Measurements from ENCODE around the gene UBE2E2.

UBE2E2 gene

DNA sequence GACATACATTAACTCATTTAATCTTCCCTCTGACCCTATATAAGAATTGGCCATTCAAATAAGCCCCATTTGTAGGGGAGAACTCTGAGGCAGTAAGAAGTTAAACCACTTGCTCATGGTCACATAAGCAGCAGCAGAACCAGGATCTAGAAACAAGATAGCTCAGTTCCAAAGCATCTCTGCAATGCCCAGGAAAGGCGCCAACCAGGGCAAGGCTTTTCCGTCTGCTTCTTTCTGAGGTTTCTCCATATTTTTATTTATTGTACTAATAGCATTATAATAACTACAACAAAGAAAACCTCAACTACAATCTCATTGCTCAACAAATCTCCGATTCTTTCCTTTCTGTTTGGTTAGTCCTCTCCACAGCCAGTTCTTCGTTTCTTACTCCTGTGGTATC lies 4.3 kb upstream of the UBE2E2 start:
- no peak for FAIRE-seq

DNA sequence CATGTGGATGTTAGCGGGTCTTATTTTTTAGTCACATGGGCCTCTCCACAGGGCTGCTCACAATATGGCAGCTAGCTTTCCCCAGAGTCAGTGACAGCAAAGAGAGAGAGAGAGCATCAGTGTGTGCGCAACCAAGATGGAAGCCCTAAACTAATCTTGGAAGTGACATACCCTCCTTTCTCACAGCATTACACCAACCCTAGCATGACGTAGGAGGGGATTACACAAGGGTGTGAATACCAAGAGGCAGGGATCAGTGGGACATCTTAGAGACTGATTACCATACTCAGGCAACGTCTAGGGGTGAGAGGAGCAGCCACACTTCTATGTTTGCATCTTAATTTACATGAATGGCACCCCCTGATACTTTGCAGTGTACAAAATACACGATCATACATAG lies 3.5 kb upstream of the UBE2E2 start:
- FAIRE-seq = no peak

DNA sequence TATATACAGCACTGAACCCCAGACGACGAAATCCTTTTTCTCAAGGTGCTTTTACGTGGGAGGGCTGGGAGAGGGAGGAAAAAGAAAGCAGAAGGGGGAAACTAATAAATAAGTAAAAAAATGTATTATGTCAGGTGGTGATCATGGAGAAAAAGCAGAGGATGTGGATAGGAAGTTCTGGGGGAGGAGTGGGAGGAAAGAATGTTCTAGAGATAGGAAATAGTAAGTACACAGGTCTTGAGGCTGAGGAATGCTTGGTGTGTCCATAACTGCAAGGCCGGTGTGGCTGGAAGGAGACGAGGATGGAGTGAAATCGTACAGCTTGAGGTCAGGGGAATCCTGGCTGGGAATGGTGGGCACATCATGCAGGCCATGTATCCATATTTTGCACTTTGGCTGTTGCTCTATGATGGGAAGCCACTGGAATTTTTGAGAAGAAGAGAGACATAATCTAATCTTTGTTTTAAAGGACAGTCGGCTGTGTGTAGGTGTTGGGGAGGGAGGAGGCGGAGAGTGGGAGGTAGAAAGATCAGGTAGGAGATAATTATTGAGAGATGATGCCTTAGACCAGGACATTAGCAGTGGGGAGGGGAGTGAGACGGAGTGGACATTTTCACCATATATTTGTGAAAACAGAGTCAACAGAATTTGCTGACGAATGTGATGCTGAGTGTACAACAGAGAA lies 1.8 kb upstream of the UBE2E2 start:
- FAIRE-seq = no peak

DNA sequence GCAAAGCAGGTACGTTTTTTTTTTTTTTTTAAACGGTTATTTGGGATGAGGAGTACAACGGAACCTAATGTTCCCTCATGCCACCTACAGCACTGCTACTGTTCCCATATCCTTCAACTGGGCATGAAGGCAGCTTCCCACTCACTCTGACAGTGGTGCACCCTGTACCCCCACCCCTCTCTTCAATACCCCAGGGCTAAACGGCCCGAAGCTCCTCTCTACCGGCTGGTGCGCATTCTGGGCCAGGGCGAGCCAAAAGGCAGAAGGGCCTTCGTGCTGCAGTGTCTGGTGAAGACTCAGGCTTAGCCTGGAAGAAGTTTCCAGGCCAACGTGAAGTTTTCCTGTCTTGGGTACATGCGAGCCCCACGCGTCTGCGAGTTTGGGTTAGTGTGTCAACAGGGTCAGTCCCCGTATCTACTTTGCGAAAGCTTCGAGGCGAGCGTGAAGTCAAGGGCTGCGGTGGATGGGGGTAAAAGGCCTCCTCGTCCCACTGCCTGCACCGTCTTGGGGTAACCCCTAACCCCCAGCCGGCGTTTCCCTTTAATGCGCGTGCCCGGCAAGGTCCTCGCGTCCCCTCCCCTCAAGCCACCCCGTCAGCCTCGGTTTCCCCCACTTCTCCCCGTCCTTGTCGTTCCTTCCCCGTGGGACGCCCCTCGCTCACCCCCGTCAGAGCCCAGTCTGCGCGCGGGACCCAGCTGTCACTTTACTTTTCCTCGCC lies 765 bp upstream of the UBE2E2 start:
- FAIRE-seq = no peak

DNA sequence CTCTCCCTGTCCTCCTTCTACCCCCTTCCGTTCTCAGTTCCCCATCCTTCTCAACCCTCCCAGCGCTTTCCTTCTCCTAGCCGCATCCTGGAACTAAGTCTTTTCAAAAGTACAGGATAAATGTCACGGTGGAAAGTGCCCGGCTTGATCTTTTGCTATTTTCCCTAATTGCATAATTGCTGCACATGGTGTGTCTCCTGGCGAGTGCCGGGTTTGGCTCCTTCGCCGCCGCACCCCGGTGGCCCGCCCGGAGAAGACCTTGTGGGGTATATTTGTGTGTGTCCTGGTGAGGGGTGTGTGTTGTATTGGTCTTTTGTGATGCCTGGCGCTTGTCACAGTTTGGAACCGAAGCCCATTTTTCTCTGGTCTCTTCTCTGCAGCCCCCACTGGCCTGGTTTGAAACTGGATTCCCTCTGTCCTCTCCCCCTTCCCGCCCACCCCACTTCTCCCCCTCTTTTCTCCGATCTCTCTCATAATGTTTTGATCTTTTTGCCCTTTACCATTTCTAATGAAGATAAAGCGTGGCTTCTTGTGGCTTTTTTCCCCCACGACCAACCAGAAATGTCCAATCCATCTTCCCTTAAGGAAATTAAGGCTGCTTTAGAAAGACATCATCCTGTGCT lies 692 bp downstream of the UBE2E2 start:
- no peak for FAIRE-seq

DNA sequence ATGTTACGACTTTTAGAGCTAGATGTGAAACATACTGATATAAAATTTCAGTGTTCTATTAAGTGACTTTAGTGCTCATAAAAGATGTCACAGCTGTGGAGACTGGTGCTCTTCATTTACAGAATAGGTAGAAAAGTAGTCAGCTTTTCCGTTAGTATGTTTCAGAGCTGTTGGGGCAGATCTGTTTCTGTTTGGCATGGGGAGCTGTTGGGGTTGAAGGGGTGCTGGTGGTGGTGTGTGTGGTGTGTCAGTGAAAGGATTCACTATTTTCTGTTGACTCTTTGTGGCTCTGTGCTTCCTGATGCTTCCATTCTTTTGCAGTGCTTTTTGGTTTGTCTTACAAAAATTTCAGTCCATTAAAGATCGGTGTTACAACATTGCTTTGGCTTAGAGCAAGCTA lies 3.2 kb downstream of the UBE2E2 start:
- FAIRE-seq = no peak

DNA sequence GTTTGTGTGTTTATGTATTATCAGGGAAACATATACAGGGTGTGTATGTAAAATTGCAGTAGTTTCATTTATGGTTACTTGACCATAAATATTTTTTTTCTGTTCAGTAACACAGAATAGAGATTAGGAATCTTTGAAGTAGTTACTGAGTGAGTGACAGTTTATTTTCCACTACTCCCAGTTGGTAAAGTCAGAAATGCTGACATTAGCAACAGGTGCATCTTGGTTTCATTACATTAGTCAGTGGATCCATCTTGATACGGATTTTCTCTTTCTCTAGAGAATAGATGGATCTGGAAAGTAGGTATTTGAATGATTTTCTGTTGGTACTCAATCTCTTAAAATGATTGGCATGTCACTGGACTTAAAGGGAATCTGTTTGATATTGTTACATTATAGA lies 6.0 kb downstream of the UBE2E2 start:
- no peak for FAIRE-seq

DNA sequence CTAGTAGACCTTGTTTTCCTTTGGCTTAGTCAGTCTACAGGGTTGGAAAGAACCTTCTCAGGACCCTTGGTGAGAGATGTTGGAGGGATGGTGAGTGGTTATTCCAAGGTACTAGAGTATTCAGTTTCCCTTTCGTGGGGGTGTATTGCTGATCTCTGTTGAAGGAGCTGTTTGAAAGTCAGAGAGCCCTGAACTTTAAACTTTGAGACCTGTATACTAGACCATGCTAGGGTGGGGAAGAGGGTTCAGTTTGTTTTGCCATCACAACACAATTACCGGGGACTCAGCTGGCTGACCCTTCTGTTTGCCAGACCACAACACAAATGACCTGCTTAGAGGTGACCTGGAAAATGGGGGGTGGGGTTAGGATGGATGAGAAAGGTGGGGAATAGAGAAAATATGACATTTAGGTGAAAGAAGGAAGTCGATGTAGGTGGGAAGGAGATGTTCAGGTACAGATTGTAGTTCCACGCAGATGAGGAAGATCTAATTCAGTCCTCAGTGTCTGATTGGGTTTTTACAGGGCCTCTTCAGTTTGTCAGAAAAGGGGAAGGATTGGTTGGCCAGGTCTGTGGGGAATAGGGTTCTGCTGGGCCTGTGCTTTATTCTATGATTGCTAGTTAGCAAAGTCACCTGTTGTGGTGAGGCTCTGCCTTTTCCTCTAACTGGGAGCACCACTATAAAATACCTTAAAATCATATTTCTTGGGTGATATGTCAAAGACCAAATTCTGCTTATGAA lies 6.8 kb downstream of the UBE2E2 start:
- no peak for FAIRE-seq

DNA sequence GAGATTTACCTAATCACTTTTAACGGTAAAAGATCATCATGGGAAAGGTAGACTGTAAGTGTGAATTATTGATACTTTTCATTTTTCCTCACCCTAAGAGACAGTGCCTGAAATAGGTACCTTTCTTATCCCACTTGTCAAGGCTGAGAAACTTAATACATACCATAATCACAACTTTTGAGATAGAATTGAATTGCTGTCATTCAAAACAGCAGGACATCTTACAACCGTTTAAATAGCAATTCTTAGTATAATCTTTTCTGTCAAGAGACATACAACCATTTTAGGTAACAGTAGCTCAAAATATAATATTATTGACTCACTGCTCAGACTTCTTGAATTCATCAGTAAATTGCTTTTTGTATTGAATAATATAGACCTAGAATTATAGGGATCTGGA lies 10.7 kb downstream of the UBE2E2 start:
- no peak for FAIRE-seq

DNA sequence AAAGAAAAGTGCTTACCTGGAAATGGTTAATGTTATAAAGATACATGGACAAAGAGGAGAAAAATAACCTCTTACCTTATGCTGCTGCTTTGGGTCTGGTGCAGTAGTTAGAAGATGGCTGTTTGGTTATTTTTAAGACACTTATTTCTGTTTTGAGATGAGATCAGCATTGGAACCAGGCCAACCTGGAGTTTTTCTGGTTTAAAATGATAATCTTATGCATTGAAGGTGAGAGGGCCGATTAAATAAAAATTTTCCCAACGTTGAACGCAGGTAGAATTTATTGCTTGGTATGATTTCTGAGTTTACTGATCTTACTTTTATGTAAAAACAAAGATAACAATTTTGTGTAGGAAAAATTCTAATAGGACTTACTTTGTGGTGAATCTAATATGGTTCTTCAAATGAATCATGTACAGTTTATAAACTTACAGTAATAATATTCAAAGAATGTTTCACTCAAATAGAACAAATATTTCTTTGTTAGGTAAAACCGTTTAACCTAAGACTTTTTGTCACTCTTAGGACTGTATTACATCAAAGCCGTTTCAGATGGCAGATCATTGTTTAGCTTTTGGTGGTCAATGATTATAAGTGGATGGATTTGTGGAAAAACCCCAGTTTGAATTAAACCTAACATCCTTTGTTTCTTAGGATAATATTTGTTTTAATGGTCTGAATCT lies 14.9 kb downstream of the UBE2E2 start:
- no peak for FAIRE-seq

DNA sequence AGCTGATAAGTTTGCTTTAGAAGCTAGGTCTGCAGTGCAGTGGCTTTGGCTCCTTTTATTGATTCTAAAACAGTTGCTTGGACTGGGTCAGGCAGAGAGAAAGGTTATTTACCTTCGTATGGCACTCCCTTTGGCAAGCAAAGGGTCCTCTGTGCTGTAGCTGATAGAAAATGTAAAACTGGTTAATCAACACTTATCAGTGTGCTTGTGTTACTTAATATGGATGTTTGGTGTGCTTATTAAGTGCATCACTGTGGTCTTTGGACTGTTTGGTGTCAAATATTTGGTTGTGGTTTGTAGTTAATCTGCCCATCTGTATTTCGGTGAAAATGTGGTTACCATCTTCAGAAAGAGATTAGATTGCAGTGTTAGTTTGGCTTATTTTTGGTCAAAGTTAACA lies 16.0 kb downstream of the UBE2E2 start:
- FAIRE-seq = no peak

DNA sequence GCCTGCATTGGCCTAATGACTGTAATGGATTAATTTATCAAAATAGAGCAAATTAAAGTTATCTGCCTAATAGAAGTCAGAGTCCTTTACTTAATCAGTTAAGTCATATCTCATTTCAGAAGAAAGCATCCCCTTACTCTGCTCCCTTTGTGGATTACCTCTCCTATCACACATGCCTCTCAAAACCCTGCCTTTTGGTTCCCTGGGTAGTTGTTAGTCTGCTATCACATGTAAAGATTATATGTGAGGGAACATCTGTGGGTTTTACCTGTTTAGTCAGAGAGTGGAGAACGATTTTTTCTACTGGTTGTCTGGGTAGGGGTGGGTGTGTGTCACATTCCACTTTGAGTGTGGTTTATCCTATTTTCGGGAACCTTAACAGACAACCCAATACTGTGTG lies 16.4 kb downstream of the UBE2E2 start:
- FAIRE-seq = no peak

DNA sequence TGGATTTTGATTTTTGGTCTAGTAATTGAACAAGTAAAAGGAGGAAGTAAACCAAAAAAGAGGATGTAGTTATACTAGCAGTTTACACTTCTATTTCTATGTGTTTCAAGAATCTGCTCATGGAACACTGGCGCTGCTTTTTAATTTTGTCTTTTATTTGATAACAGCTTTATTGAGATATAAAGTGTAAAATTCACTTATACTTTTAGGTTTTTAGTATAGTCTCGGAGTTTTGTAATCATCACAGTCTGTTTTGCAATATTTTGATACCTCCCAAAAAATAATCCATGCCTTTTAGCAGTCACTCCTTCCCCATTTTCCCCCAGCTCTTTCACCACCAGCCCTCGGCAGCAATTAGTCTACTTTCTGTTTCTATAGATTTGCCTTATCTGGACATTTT lies 18.0 kb downstream of the UBE2E2 start:
- no peak for FAIRE-seq

DNA sequence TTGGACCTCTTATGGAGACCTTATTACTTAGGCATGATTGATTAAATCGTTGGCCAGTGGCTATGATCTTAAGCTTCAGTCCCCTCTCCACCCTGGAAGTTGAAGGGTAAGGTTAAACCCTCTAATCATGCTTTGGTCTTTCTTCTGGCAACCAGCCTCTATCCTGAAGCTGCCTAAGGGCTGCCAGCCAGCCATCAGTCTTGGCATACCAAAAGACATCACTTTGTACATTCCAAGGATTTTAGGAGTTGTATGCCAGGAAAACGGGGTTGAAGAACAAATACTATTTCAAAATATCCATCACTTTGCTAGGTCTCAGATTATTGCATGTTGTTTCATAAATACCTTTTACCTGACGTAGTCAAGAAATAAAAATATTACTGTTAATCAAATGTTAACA lies 28.9 kb downstream of the UBE2E2 start:
- no peak for FAIRE-seq

DNA sequence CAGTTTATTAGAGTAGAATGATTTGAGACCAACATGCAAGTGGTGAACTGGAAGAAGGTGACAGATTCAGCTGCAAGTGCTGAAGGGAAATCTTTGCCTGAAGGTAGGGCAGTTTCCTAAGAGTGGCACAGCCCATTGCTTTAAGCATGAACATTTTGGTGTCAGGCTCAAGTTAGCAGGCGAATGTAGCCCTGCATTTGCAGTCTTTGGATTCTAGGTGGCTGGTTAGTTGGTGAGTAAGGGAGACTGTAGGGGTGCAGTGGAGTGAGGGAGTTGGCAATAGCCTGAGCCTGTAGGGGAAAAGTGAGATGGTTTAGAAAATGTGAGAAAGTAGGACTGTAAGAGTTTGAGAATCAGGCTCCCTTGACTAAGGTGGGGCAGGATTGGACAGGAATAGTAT lies 29.7 kb downstream of the UBE2E2 start:
- no peak for FAIRE-seq

DNA sequence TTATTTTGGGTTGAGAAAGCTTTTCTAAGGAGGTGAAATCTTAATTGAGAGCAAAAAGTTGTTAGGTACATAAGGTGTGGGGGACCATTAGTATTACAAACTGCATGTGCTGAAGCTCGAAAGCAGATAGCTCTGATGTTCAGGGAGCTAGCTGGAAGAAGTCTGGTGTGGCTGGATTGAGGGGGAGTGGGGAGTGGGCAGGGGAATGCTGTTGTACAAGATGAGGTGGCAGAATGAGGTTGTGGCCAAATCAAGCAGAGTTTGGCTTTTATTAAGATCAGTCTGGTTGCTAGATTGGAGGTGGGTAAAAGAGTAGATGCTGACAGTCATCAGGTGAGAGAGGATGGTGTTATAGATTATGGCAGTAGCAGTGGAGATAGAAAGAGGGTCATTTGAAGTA lies 32.1 kb downstream of the UBE2E2 start:
- no peak for FAIRE-seq

DNA sequence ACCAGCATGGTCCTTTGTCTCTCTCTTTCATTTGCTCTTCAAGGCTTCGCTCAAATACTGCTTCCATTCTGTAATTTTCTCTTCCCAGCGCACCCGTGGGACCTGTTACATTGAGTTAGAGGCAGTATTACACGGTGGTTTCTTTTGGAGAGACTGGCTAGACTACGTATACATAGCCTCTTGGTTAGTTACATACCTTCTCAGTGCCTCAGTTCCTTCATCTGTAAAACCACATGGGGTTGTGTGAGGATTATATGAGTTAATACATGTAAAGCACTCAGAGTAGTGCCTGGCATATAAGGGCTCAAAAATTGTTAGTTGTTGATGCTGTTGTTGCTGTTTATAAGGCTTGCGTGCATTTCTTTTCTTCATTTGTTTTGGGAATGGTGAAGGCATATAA lies 33.8 kb downstream of the UBE2E2 start:
- FAIRE-seq = no peak

DNA sequence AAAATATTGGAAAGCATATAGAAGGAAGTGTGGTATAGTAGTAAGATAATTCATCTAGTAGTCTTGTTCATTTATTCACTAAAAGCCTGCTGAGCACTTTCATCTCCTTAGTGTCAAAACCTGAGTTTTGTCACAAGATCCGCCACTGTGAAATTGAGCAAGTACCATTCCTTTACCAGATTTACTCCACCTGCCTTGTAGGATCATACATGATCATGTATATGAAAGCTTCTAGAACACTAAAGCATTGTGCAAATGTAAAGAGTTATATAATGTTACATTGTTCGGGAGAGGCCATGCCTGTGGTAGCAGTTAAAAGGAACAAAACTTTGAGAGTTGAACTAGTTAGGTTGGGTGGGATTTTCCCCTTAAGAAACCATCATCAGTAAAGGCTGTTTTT lies 35.0 kb downstream of the UBE2E2 start:
- no peak for FAIRE-seq

DNA sequence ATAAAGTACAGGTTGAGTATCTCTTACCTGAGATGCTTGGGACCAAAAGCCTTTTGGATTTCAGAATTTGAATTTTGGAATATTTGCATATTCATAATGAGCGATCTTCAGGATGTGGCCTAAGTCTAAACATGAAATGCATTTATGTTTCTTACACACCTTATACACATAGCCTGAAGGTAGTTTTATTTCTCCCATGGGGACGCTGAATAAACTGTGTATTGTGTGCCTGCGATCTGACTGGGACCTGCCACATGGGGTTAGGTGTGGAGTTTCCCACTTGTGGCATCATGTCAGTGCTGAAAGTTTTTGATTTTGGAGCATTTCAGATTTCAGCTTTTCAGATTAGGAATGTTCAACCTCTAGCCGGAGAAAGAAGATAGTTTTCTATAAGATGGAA lies 35.5 kb downstream of the UBE2E2 start:
- no peak for FAIRE-seq

DNA sequence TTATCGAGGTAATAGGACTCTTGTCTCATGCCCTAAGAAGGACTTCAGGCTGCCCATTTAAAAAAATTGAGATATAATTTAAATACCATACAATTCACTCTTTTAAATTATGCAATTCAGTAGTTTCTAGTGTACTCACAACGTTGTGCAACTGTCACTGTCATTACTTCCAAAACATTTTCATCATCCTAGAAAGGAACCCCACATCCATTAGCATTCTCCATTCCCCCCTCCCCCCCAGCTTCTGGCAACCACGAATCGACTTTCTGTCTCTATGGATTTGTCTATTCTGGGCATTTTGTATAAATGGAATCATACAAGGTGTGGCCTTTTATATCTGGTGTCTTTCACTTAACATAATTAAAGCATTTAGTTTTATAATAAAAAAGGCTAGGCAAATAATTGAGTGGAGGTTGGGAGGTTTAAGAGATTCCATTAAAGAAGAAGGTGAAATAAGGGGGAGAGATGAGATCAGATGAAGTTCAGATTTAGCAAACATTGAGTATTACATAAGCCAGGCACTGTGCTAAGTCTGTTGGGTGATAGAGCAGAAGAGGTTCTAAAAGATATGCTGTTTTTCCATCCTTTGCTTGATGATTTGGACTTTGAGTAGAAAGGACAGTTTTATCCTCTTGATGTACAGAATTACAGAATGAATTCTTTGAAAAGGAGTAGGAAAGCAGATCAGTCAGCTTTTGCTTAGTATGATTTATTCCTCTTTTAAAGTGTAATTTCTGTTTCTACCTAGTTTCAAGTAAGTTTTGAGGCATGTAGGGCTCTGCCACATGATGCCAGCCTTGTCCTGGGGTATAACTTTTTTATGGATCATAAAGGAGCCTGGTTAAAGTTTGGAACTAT lies 36.3 kb downstream of the UBE2E2 start:
- no peak for FAIRE-seq

DNA sequence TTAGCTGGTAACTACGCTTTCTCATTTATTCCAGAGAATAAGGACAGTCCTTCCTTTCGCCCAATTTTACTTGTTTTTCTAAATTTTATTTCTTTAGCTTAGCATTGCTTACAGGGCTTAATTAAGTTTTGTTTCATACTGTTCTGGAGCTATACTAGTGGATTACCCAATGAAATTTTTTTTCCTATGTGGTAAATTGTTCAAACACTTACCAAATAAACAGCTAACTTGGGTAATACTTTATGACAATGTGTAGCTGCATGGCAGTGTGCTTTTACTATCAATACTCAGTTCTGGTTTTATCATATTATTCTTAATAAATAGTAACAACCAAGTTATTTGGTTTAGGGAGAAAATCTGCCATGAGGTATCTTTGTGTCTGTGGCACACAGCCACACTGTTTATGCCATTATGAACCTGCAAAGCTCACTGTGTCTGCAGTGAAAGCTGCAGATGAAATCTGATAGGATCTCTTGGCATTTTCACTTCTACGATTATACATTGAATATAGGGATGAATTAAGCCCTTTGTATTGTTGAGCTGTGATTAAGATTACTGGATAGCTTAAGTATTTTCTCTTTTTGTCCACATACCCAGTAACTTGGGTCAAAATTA lies 37.2 kb downstream of the UBE2E2 start:
- no peak for FAIRE-seq

DNA sequence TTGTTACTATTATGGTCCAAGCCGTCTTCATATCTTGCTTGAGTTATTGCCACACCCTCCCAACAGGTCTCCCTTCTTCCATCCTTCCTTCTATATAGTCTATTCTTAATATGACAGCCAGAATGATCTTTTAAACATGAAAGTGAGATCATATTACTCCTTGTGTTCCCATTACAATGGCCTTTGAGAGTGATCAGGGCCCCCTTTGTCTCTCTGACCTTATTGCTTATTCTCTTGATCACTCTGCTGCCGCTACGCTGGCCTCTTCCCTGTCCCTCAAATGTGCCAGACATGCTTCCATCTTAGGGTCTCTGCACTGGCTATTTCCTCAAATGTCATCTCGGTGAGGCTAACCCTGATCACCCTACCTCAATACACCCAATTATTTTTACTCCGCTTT lies 38.1 kb downstream of the UBE2E2 start:
- FAIRE-seq = no peak

All from colon (tissue), 2 donors.